ENCODE measurements around the gene A1BG. TPM values are rescaled to one million over a fixed set of nuclear protein-coding genes. Genes with fewer than 3 reads are reported as not detected.
A peak's percentile ranks its signal among the peaks of the same experiment; 100 is the strongest.

The A1BG gene
- total RNA-seq (2014; rRNA removed; shearing (Covaris generic)) (21.3 and 47.2 TPM in 2 replicates), total RNA-seq (2022) (24.5 and 26.9 TPM in 2 replicates), Bru-seq, nascent RNA (percentile 62 among the genes with signal in this experiment), BruChase-seq, experiment 1, labeled RNA remaining after a 6-hour chase (percentile 70 among the genes with signal in this experiment), BruChase-seq, experiment 2, labeled RNA remaining after a 2-hour chase (percentile 62 among the genes with signal in this experiment)
- long read RNA-seq, transcript A1BG-203 (2 exons, 2,134 nt), result major isoform, 24 of 25 reads
- long read RNA-seq, partial matches to known transcripts, result 0 of 25 reads
- long read RNA-seq, other reads (novel, unspliced or antisense), result 1 of 25 reads

GRCh38 chr19:58352760-58353671, at the start of gene A1BG:
Gene A1BG, minus strand, starts transcription at chr19:58353492. Its CDS starts 55 bp downstream, at chr19:58353437.
- Histone ChIP-seq H3K4me2 (ENCODE audit: low read length) (no peak within 1 kb of the TSS), H3K79me2 (ENCODE audit: insufficient read depth, low read depth, low read length) (peaks cover 9% of the 10 kb centered on the region), H4K20me1 (ENCODE audit: insufficient read depth, low read length) (peaks cover 4% of the 10 kb centered on the region; the same call in 1 of the 2 replicates), H3K4me1 (ENCODE audit: insufficient read depth, low read length, poor library complexity, severe bottlenecking) (peaks cover 12% of the 10 kb centered on the region), H3K9me2 (ENCODE audit: insufficient read depth, low read length) (no peaks in the 10 kb centered on the region), H3K4me3 (ENCODE audit: low read depth, low read length, poor library complexity, severe bottlenecking) (no peak within 1 kb of the TSS), H3K9me3 (ENCODE audit: low read length) (no peaks in the 10 kb centered on the region), H3K27ac (ENCODE audit: low read depth, low read length, poor library complexity, severe bottlenecking) (no peak within 1 kb of the TSS), H2AFZ (ENCODE audit: low read length) (no peak within 1 kb of the TSS), H3K36me3 (ENCODE audit: insufficient read depth, low read length) (peaks cover 5% of the 10 kb centered on the region; the same call in 1 of the 2 replicates)
- no TSS peak for BruUV-seq (replicated peaks)
- ChIA-PET POLR2A (no interaction called here), CTCF (ENCODE audit: unreplicated experiment) (no interaction called here)
- TF ChIP-seq CTCF (conservative IDR thresholded peaks at IDR 0.05; ENCODE audit: low read length) (no peak), EZH2phosphoT487 (IDR thresholded peaks at IDR 0.05; ENCODE audit: borderline replicate concordance, low read depth, low read length) (no peak)
- intact Hi-C loops (cut with micrococcal nuclease; ENCODE audit: unreplicated experiment), result no loop called here
- DNase-seq (ENCODE audit: low spot score), result no peak

GRCh38 chr19:58401840-58402421, 48.6 kb upstream of the A1BG start:
- Histone ChIP-seq H3K27ac (ENCODE audit: low read depth, low read length, poor library complexity, severe bottlenecking) (peak overlapping the region; percentile 31), H3K4me1 (ENCODE audit: insufficient read depth, low read length, poor library complexity, severe bottlenecking) (peaks cover 13% of the 10 kb centered on the region), H3K4me3 (ENCODE audit: low read depth, low read length, poor library complexity, severe bottlenecking) (peak overlapping the region; percentile 74), H2AFZ (ENCODE audit: low read length) (peak overlapping the region; percentile 33; the same call in 1 of the 2 replicates), H3K9me3 (ENCODE audit: low read length) (no peaks in the 10 kb centered on the region), H3K4me2 (ENCODE audit: low read length) (peak overlapping the region; percentile 79), H3K9me2 (ENCODE audit: insufficient read depth, low read length) (no peaks in the 10 kb centered on the region), H3K79me2 (ENCODE audit: insufficient read depth, low read depth, low read length) (no peaks in the 10 kb centered on the region), H3K36me3 (ENCODE audit: insufficient read depth, low read length) (peaks cover 6% of the 10 kb centered on the region), H4K20me1 (ENCODE audit: insufficient read depth, low read length) (no peaks in the 10 kb centered on the region)
- ChIA-PET CTCF (ENCODE audit: unreplicated experiment) (no interaction called here), POLR2A (interaction anchor here (1.0 kb wide), 1 partner anchor 14 kb away, joined by 4 read pairs; no protein-coding TSS in a partner anchor)
- TF ChIP-seq EZH2phosphoT487 (IDR thresholded peaks at IDR 0.05; ENCODE audit: borderline replicate concordance, low read depth, low read length) (no peak), CTCF (conservative IDR thresholded peaks at IDR 0.05; ENCODE audit: low read length) (no peak)
- DNase-seq (ENCODE audit: low spot score), result no peak
- BruUV-seq (replicated peaks), result no TSS peak
- intact Hi-C loops (cut with micrococcal nuclease; ENCODE audit: unreplicated experiment), result no loop called here

Measured in OCI-LY7 (cell line).